GM18526 (cell line): Measurements from ENCODE around the gene TEX30.

Experiments used
- POLR2A ChIP-seq: IDR thresholded peaks from 3 replicates; pipeline ENCODE4 v1.6.1; 2011; ENCODE audit not compliant: insufficient read length; ENCODE audit errors: extremely low read depth

TEX30 gene

DNA sequence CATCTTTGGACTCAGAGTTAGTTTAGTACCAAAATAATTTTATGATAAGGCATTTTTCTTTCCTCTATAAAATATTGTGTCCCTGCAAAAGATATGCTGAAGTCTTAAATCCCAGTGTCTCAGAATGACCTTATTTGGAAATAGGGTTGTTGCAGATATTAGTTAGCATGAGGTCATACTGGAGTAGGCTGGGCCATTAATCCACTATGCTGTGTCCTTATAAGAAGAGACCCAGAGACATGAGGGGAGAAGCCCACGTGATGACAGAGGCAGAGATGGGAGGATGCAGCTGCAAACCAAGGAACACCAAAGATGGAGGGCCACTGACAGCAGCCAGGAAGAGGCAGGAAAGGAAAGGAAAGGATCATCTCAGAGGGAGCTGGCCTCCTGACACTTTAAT, 18.8 kb upstream of the TEX30 start:
- TF ChIP-seq POLR2A, result no peak

DNA sequence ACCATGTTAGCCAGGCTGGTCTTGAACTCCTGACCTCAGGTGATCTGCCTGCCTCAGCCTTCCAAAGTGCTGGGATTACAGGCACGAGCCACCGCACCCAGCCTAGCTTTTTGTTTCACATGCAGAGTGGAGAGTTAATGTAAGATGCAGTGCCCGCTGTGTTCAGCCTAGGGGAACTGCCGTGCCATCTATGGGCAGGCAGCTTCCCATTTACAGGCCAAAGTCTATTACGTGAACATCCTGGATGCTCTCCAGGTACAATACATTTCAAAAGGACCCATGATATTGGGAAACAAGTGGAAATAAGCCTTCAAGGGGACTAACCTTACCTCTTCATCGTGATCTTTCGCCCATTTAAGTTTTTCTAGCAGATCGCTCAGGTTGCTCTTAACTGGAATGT, 15.1 kb upstream of the TEX30 start:
- TF ChIP-seq POLR2A, result no peak

DNA sequence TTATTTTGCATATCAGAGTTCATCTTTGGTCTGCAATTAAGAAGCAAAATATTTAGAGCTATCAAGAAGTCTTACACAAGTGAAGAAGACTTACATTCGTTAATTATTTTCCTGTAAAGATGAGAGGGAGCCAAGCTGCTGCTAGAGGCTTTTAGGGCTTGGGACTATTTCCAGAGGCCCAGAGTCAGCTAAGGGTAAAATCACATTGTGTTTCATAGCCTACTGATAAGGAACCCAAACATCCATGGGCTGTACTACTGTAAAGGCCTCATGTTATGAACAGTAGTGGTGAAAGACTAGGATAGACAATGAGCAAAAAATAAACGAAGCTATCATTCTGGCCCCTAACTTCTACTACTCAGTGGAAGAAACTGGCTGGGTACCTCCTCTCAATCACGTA, 10.9 kb upstream of the TEX30 start:
- no peak for TF ChIP-seq POLR2A

DNA sequence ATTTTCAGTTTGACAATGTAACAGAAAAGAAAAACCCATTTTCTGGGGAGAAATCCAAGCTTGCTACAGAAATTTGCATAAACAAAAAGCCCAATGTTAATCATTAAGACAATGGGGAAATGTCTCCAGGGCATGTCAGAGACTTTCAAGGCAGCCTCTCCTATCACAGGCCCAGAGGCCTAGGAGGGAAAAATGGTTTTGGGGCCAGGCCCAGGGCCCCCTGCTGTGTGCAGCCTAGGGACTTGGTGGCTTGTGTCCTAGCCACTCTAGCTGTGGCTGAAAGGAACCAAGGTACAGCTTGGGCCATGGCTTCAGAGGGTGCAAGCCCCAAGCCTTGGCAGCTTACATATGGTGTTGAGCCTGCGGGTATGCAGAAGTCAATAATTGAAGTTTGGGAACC, 8.0 kb upstream of the TEX30 start:
- no peak for TF ChIP-seq POLR2A

DNA sequence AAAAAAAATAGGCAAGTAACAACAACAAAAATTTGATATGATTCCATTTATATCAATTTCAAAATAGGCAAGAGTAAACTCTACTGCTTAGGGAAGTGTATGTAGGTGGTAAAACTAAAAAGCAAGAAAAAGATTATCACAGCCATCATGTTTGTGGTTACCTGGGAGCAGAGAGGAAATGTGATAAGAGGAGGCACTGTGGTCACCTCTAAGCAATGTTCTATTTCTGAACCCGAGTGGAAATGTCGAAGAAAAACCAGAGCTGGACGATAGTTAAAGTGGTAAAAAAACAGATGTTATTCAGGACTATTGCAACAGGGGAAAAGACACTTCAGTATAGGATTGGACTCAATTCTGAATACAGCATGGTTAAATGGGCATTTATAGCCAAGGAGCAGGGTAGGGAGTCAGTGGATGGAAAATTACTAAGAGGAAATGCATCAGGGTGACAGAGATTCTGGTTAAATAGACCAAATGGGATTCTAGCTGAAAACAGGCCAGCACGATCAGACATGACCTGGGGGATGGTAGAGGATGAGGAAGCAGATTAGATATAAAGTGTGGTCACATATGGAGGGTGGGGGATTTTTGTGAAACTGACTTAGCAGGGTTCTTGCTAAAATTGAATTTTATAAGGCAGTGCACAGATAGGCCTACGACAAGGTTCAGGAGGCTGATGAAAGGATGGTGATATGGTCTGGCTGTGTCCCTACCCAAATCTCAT, 6.0 kb upstream of the TEX30 start:
- no peak for TF ChIP-seq POLR2A

DNA sequence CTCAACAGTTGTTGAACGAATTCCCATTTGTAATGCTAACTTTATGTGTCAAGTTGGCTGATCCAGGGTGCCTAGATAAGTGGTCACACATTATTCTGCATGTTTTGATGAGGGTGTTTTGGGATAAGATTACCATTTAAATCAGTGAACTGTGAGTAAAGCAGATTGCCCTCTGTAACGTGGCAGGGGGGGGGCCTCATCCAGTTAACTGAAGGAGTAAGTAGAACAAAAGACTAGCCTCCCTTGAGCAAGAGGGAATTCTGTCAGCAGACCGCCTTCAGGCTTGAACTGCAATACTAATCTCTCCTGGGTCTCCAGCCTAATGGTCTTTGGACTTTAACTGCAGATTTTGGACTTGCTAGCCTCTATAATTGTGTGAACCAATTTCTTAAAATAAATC, 4.2 kb upstream of the TEX30 start:
- TF ChIP-seq POLR2A, result no peak

DNA sequence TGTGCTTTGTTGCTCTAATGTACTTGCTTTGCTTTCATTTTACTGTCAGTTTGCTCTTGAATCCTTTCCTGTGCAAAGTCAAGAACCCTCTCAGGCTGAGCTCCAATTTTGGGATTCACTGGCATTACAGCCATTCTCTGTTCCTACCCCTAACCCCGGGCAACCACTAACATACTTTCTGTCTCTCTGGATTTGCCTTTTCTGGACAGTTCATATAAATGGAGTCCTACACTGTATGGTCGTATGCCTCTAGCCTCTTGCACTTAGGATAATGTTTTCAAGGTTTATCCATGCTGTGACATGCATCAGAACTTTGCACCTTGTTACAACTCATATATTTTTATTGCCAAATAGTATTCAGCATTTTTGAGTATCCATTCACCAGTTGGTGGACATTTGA, 2.7 kb upstream of the TEX30 start:
- no peak for TF ChIP-seq POLR2A

DNA sequence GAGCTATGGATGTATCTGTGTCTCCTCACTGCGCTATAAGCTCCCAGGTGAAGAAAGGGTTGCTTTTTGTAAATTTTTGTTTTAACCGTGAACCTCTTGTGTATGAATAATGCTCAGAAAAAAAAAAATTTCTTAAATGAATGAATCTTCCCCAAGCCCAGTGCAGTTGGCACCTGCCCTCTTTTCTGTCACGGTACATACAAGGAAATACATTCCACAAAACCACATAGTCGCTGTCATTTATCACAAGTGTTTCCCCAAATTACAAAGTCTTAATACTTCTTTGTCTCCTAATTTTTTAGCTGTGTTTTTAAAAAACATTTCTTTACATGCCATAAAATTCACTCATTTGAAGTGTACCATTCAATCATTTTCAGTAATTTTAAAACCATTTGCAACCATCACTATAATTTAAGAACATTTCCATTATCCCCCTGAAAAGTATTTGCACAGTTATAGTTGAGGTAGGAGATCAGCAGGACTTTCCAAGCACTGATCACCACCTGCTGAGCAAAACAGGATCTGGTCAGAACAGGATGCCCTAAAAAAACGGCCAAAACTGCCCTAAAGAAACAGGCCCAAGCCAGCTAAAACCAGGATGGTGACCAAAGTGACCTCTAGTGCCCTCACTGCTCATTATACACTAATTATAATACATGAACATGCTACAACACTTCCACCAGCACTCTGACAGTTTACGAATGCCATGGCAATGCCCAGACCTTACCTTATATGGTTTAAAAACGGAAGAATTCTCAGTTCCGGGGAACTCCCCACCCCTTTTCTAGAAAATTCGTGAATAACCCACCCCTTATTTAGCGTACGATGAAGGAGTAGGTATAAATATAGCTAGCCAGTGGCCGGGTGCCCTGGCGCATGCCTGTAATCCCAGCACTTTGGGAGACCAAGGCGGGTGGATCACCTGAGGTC, 1.3 kb upstream of the TEX30 start:
- no peak for TF ChIP-seq POLR2A

DNA sequence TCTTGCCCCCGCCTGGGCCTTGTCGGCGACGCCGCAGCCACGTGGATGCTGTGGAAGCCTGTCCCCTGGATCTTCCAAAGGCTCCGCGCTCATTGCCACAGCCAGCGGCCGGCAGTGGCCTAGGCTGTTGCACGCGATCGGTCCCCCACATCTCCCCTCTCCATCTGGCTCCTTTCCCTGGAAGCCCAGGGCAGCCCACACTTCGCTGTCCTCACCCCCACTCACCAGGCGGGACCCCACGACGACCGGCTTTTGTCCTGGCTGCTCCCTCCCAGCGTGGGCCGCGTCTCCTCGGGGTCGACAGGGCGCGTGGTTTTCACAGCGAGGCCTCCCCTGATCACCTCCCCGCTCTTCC, 605 bp upstream of the TEX30 start:
- no peak for TF ChIP-seq POLR2A

DNA sequence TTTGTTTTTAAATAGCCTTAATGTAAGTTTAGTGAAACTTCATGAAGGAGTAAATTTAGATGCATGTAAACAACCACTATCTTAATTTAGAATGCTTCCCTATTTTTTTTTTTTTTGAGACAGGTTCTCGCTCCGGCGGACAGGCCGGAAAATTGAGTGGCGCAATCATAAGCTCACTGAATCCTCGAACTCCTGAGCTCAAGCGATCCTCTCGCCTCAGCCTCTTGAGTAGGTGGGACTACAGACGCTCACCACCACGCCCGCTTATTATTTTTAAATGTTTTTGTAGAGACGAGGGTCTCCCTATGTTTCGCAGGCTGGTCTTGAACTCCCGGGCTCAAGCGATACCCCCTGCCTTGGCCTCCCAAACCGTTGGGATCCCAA, 1.6 kb downstream of the TEX30 start:
- TF ChIP-seq POLR2A, result no peak

DNA sequence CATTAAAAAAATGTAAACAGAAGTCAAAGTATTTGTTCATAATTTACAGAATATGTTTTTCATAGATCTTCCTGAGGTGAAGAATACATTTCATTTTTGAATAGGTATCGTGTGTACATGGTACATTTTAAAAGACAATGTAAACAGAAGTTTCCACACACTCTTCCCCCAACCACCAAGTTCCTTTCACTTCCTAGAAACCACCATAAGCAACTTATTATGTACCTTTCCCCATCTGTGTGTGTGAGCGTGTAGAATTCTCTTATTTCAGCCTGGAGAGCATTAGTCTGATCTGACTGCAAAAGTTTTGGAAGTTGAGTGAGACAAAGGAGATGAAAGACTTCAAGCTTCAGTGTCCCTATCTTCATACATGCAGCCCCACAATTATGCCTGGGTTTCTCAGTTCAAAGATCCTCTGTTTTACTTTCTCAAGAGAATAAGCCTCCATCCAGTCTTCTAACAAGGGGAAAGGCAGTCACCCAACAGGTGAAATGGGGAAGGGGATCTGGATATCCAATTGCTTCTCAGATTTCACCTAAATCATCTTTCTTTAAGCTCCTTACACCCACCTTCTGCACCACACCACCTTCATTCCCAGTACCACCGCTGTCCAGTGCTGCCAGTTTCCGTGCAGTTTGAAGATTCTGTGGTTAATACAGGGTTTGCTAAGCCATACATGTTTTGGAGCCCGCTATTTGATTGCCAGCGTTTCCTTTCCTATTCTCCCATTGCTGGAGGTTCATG, 2.1 kb downstream of the TEX30 start:
- no peak for TF ChIP-seq POLR2A

DNA sequence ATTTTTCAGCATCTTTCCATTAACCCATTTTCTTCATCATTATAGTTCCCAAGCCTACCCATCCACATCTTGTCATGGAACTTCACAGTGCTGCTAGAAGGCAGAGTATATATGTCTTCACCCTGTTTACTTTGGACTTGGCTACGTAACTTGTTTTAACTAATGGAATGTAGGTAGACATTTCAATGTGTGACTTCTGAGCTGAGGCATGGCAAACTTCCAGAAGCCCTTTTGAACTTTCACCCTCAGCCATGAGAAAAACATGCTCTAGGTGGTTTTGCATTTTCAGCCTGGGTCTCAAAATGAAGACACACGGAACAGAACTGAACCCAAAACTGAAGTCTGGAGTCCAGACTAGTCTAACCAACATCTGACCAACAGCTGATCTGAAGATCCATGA, 3.2 kb downstream of the TEX30 start:
- no peak for TF ChIP-seq POLR2A

DNA sequence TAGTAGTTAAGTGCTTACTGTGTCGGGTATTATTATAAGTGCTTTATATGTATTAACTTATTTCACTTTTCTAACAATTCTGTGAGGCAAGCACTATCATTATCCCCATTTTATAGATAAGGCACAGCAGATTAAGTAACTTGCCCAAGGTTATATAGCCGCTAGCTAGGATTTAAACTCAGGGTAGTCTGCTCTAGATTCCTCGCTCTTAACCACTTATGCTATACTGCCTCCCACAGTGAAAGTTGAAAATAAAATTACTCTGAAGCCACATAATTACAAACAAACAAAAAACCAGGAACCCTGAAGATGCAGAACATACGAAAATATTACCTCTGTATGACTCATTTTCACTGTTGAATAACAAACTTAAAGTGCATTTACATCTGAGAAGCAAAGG, 3.9 kb downstream of the TEX30 start:
- TF ChIP-seq POLR2A, result no peak

DNA sequence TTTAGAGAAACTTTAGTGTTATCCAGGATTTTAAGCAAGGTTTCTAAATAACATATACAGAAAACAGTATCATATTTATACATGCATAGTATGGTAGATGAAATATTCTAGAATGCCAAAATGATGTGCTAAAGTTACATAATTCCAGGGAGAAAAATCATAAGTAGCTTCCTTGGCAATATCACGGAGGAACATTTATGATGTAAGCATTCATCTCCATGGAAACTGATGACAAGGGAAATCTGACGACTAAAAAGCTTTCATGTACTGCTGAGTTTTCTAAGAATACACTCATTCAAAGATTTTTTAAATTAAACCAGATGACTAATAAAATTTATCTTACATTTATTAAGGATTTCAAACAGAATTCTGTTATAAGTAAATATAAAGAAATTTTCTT, 4.7 kb downstream of the TEX30 start:
- no peak for TF ChIP-seq POLR2A

DNA sequence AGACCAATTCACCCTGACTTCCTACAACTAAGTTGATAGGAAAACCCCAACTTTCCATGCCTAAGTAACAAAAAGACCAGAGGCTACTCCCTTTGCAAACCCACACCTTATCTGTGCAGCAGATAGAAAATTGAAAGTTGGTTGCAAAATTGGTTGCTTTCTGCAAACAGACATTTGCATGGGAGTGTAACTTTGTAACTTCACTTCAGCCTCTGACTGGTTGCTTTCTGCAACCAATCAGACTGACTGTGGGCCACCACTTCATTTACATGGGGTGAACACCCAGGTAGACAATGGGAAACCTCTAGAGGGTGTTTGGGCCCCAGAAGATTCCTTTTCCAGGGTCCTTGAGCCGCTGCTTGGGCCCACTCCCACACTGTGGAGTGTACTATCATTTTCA, 9.8 kb downstream of the TEX30 start:
- TF ChIP-seq POLR2A, result no peak

DNA sequence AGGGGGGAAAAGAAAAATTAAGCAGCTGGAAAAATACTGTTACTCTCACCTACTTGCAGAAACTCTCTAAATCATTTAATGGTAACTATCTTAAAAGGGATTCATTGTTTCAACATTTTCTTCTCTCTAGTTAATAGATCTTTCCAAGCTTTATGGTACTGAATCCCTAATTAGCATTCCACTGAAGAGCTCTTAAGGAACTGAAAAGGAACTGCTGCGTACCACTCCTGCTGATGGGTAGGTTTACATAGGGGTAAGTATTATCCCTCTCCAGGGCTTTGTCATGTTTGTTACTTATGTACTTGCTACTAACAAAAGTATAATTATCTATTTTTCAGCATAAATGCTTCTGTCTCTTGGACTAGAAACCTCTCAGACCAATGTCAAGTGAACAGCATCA, 12.5 kb downstream of the TEX30 start:
- TF ChIP-seq POLR2A, result no peak
